Epithelial cell of prostate (primary cell): Measurements from ENCODE around the gene PAK1.

ENCODE experiments used
- DNase-seq: peaks from one replicate; pipeline ENCODE4 v3.0.0-alpha.2; 2011; ENCODE audit warnings: low read depth, low spot score
- H3K27ac ChIP-seq: fragments of 450-650 bp; 2 replicates; pipeline ENCODE4 v1.5.1; 2017; ENCODE audit warnings: mild to moderate bottlenecking

The PAK1 gene

DNA sequence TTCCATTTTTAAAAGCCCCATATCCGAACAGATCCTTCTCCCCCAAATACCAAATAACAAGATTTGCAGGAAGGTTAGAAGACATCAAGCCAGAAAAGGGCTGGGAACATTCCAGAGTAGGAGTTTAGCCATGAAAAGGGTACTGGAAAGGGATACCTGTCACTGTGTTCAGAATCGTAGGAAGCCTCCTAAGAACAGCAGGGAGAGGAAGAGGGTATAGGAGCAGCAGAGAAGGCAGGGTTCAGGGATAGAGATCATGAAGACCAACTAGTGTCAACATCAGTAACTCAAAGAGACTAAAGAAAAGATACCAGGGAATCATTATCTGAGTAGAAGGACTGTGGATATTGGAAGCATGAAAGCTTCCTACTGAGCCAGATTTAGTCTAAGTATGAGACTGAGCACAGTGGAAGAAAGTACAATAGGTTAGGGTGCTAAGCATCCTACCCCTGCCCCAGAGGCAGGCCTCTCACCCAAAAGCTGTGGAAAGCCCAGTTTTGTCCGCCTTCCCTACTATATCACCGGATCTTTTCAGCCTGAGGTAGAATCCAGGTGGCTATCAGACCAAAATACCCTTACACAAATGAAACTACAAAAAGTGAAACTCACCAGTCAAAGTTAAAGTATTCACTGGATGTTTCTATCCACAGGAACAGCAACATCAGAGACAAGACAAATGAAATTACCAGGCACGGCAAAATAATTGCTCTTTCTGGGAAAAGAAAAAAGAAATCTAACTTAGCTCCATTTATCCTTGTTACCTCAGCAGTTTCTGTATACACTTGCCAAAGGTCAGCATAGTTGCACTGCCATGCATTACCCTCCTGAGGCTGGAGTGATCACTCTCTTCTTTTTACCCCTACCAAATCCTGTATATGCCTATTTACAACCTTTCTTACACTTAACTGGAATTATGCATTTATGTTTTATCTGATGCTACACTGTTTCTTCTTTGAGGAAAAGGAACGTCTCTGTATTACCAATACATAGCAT is 189.1 kb downstream of the PAK1 start:
- DNase-seq = no peak
- H3K27ac ChIP-seq = no peak overlapping the region

DNA sequence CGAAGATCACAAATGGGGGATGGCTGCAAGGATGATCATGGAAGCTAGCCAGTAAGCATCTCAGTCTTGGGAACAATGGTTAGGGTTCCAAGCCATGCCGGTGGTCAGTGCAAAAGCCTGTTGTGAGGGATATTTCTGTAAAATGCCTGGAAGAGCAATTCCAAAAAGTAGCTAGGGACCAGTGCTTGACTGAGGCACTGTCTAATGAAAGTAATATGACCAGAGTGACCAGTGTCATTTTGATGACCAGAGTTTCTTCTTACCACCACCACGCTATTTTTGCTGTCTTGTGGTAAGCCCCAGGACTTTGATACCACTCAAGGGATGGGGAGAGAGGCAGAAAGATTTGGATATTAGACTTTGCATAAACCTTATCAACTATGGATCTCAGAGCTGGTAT is 190.8 kb downstream of the PAK1 start:
- no peak for DNase-seq
- no peak overlapping the region for H3K27ac ChIP-seq

DNA sequence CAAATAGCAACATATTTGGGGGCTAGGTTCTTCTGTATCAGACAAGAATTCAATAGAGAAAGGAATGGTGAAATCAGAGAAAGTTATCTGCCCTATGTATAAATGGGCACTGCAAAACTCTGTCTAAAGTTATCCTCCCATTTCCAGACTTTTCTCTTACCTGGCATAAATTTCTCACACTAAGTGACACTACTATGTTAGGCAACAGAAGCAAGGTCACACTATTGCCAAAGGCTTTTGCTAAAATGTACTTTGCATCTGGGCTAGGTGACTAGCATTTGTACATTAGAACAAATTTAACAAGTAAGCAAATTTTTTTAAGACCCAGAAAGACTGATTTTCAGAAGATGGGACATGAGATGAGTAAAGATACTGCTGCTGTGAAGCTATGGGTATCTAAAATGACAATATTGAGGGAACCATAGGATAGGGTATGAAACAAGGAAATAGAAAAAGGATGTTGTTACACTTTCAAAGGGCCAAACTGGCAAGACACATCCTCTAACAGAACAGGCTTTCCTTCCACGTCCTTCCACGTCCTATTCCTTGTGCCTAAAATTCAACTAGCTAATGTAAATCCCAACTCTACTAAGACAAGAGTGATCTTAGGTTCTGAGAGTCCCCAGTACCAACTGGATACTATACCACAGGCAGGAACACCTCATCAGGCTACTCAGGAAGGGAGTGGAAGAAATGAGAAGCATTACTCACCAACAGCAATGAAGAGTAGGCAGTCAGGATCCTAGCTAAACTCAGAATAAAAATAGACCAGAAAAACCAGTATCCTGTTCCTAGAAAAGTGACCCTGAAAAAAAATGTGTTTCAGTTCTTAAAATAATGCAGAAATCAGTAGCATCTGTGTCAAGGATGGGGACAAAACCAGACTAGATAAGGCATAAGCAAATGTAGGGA is 195.0 kb downstream of the PAK1 start:
- DNase-seq = no peak
- peak overlapping the region; percentile 40 for H3K27ac ChIP-seq

DNA sequence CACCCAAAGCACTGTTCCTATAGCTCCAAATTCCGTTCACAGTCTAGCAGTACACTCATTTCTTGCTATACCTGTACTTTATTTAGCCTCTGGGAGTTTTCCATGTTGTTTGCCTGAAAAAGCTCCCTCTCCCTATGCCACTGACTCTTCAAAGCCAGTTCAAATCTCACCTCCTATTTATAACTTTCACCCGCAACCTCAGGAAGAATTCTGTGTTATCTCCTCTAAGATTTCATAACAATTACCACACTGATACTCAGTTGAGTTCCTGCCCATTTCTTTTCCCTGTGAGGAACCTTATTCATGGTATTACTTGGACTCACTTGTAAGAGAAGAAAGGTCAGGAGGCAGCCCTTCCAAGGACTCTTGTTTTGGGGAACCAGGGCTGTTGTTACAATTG is 197.6 kb downstream of the PAK1 start:
- no peak for DNase-seq
- H3K27ac ChIP-seq = no peak overlapping the region
